Measurements from ENCODE around the gene FILIP1L.

DNA sequence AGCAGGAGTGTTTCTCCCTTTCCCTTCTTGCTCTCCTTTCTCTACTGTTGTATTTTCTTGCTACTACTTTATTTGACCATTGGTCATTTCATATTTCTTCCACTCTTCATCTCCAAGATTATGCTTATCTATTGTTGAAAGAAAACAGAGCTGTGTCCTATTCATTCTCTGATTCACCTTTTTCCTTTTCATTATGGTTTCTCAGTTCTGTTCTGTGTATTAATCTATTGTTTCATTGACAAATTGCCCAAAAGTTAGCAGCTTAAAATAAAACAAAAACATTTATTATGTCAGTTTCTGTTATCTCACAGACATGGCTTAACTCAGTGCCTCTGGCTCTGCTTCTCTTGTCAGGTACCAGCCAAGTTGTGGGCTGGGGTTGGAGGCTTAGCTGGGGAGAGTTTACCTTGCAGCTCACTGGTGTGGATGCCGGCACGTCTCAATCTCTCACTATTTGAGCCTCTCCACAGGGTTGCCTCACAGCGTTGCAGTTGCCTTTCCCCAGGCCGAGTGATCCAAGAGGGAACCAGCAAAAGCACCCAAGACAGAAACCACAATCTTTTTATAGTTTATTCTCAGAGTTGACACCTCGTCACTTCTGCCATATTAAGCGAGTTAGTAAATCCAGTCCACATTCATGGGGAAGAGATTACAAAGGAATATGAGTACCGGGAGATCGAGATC lies 36.9 kb upstream of the FILIP1L start:
- TF ChIP-seq, protein P1, sequence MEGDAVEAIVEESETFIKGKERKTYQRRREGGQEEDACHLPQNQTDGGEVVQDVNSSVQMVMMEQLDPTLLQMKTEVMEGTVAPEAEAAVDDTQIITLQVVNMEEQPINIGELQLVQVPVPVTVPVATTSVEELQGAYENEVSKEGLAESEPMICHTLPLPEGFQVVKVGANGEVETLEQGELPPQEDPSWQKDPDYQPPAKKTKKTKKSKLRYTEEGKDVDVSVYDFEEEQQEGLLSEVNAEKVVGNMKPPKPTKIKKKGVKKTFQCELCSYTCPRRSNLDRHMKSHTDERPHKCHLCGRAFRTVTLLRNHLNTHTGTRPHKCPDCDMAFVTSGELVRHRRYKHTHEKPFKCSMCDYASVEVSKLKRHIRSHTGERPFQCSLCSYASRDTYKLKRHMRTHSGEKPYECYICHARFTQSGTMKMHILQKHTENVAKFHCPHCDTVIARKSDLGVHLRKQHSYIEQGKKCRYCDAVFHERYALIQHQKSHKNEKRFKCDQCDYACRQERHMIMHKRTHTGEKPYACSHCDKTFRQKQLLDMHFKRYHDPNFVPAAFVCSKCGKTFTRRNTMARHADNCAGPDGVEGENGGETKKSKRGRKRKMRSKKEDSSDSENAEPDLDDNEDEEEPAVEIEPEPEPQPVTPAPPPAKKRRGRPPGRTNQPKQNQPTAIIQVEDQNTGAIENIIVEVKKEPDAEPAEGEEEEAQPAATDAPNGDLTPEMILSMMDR (conservative IDR thresholded peaks at IDR 0.05; ENCODE audit: low read depth, low read length) = no peak
- no peak for TF ChIP-seq MAZ (IDR thresholded peaks at IDR 0.05; ENCODE audit: borderline replicate concordance, low read depth, low read length)
- no peak for TF ChIP-seq POLR2A (IDR thresholded peaks at IDR 0.05; ENCODE audit: low read depth, low read length)
- no peak for TF ChIP-seq FOS (IDR thresholded peaks at IDR 0.05; ENCODE audit: low read depth, low read length)
- TF ChIP-seq RAD21 (IDR thresholded peaks at IDR 0.05; ENCODE audit: low read length) = no peak

Measured in IMR-90 (cell line).